NCI-H146 (cell line): ENCODE measurements around the gene GABBR2.

ENCODE experiments used
- DNase-seq: peaks from one replicate; lab custom pipeline; 2025; lab: John Stamatoyannopoulos, UW

GABBR2 gene

DNA sequence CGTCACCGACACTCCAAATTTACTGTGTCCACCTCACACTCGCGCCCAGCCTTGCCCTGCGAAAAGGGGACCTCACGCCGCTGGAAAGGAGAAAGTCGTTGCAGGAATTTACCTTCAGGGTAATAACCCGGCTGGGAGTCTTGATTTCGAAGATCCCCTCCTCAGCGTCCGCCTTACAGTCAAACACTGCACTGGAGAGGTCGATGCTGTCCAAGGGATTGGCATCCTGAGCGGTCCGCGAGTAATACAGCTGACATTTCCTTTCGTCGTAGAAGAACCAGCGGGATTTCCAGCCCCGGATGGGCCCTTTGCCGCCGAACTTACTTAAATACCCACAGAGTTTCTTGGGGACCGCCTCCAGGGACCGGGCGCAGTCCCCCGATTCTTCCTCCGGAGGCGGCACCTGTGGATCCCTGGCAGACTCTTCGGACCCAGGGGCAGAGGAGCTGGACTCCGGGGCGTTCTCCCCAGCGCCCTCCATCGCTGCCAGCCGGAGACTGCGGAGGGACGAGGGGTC lies 453.6 kb downstream of the GABBR2 start:
- no peak for DNase-seq

DNA sequence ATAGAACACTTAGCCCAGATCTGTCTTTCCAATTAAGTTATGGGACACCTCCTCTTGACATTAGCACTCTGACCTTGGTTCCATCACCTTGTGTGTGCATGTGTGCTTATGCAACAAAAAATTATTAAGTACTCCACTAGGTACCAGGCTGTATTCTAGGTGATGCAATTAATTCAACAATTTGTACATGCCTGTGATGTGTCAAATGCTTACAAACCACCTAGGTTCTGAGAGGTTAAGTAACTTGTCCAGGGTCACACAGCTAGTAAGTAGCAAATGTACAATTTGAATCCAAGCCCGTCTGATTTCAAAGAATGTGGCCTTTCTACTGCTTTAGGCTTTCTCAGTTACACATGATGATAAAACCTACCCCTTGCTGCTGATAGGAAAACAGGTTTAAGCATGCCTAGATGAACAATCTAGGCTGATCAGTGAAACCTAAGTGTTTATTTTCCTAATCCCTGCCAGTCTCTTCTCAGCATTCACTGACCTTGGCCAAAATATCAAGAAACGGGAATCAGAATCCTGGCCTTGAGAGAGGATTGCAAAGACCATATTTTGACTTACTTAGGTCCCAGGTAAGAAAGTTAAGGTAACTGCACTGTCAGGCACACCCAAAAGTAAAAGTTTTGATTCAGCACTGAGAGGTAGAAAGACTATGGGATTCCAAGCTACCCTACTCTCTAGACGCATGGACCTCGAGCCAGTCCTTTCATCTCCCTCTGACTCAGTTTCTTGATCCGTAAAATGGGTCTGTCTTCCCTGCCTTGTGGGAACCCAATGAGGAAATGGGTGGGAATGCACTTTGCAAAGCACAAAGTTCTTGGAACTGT lies 454.3 kb downstream of the GABBR2 start:
- DNase-seq = no peak

DNA sequence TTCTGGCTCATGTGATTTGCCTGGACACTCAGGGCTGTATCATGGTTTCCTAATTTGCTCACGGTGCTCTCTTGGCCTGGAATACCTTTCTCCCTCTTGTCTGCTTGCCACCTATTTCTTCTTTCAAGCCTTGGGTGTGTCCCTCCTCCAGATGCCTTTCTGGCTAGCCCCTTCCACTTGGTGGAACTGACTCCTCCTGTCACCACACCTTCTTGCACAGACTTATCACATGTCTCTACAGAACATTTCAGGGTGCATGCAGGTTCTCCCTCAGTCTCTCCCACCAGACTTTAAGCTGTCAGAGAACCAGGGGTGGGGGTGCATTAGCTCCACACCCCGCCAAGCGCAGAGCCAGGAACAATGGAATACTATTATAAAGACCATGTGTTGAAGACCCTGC lies 455.2 kb downstream of the GABBR2 start:
- DNase-seq = no peak

DNA sequence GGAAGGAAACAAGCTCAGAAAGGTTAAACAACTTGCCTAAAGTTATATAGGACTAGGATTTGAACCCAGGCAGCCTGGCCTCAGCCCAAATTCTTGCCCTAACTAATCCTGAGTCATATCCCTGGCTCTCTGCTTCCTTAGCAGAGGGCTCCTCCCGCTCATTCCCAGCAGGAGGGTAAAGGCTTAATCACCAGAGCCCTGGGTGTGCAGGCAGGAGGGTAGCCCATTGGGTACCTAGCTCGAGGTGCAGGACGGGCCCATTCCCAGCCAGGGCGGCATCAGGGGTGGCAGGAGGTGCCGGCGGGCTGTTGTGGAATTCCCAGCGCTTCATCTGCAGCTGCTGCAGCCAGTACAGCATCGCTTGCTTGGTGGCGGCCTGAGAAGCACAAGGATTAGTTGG lies 457.2 kb downstream of the GABBR2 start:
- no peak for DNase-seq

DNA sequence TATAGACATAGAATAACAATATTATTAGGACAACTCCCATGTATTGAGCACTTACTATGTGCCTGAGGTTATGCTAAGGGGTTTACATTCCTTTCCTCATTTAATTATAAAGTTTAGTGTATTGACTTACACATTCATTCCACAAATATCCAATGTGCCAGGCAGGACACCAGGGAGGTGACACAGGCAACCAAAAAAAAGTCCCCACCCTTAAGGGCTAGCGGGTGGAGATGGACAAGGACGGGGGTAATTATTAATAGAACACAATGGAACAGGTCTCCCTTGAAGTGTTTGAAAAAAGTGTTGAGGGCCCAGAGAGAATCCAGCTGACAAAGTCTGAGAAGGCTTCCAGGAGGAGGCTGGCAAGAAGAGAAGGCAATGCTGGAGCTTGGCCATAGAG lies 459.0 kb downstream of the GABBR2 start:
- no peak for DNase-seq

DNA sequence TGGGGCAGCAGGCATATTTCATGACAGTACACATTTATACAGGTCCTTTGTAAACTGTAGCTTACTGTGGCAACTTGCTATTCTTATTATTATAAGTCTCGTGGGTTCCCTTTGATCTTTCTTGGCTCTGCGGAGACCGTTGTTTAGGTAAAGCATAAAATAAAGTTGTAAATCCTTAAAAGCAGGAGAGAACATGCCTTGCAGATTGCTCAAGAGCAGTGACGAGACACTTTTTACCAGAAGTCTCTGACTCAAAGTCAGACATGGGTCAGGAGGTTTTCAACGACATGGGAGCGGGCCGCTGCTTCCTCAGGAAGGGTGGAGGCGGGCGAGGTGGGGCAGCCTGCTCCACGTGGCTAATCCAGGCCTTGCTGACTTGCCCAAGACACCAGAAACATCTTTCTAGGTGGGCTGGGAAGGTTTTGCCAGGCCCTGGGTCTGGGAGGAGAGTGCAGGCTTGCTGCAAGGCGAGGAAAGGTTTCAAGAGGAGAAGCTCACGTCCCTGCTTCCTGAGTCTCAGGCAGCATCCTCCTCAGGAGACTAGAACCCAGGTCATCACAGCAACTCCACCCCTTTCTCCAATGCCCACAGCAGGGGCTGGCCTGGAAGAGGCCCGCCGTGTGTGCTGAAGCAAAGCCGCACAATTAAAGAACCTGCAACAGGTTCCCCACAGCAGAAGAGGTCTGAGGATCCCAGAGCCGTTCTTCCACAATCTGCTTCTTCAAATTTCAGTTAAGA lies 459.8 kb downstream of the GABBR2 start:
- no peak for DNase-seq

DNA sequence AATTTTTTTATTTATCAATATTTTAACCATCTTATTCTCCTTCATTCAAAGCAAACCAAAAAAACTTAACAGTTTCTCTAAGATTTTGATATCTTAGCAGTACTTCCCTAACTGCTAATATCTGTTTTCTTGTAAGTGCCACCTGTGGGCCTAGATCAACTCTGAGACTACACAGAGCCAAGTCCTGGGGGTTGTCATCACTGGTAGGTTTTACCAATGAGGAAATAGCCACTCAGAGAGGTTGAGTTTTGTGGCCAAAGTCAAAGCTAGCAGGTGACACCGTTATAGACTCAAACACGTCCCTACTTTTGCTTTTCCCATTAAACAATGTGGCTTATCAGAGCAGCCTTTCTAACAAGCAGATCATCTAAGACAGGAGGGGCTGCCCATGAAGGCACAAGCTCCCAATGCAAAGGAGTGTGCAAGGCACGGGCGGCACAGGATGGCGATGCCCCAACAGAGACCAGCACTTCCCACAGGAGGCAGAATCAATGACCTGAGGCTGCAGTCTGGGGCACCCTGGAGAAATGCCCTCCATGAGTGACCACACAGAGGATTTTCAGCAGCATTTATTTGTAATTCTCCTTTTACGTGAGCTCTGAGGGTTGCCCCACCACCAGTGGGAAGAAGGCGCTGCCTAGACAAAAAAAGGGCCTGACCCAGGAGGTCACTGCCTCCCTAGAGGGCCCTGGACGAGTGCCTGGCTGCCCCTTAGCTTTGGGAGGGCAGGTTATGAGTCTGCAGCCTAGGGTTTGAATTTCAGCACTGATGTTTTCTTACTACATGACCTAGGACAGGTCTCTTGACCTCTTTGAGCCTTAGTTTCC lies 460.7 kb downstream of the GABBR2 start:
- no peak for DNase-seq

DNA sequence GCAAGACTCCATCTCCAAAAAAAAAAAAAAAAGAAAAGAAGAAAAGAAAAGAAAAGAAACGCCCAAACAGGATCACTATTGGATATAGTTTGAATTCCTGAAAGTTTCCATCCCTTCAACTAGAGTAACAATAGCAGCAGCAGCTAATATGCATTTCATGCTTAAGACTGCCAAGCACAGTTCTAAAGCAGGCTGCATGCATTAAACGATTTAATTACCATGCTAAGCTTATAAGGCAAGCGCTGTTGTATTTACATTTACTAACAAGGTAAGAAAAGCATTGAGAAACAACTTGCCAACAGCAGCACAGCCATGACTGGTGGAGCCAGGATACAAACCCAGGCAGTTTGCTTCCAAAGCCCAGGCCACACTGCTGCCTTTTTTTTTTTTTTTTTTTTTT lies 466.3 kb downstream of the GABBR2 start:
- no peak for DNase-seq

DNA sequence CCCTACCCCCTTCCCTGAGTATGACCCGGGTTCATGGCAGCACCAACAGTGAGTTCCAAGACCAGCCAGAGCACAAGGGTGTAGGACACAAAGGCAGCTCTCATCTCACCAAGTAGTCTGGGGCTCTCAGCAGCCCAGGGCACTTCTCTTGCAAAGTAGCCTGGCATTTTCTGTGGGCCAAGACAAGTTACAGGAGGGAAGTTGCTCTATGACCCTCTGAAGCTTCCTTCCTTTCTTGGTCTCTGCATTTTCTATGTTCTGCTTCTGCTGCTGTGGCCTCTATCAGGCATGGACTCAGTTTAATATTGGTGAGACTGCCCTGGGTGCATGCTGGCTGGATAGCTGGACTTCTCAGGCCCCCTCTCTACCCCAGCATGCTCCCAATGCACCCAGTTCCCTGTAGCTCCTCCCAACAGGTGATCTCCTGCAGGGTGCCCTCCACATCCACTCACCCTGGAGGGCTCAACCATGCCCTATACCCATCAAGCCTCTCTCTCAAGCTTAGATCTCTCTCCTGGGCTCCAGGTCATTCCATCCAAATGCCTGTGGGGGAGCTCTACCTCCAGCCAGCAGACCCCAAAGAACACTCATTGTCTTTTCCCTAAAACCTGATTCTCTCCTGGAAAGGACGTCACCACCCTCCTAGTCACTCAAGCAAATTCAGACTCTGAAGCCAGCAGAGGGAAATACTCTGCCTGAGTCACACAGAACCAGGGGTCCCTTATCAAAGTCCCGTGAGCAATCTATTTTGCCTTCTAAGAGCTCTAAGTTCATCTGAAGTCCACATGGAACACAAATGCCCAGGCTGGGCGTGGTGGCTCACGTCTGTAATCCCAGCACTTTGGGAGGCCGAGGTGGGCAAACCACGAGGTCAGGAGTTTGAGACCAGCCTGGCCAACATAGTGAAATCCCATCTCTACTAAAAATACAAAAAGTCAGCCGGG lies 467.1 kb downstream of the GABBR2 start:
- DNase-seq = no peak

DNA sequence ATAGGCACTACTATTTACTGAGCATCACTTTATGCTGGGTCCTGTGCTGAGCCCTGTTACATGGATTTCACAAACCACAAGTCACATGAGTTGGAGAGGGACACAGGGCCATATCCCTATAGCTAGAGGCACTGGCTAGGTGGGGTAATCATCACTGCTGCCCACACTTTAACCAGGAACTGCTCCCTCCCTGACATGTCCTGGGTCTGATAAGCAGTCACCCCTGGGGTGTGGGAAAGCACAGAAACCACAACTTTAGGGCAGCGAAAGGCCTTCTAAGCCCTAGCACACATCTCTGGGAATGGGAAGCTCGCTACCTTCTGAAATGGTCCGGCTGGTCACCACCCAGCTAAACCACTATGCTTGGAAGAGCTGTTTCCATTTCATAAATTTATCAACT lies 468.3 kb downstream of the GABBR2 start:
- DNase-seq = no peak
